SHP77 (cell line): ENCODE results near the gene AKR7A3.
"Not testable (repeated sequence)": the region's sequence is repeated elsewhere in the genome, so short reads cannot be mapped to it uniquely, and the experiment has no call there.

Experiments
- DNase-seq, 2 experiments: peaks; one replicate each; lab custom pipeline; 2025; lab: John Stamatoyannopoulos, UW

AKR7A3 gene

DNA sequence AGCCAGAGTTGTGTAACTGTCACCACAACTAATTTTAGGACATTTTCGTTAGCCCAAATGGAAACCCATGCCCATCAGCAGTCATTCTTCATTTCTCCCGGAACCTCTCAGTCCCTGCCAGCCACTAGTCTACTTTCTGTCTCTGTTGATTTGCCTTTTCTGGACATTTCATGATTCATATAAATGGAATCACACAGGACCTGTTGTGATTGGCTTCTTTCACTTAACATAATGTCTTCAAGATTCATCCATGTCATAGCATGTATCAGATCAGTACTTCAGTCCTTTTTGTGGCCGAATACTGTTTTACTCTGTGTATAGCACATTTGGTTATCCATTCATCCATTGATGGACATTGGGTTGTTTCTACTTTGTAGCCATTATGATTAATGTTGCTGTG, 30.6 kb upstream of the AKR7A3 start:
- no peak for DNase-seq

DNA sequence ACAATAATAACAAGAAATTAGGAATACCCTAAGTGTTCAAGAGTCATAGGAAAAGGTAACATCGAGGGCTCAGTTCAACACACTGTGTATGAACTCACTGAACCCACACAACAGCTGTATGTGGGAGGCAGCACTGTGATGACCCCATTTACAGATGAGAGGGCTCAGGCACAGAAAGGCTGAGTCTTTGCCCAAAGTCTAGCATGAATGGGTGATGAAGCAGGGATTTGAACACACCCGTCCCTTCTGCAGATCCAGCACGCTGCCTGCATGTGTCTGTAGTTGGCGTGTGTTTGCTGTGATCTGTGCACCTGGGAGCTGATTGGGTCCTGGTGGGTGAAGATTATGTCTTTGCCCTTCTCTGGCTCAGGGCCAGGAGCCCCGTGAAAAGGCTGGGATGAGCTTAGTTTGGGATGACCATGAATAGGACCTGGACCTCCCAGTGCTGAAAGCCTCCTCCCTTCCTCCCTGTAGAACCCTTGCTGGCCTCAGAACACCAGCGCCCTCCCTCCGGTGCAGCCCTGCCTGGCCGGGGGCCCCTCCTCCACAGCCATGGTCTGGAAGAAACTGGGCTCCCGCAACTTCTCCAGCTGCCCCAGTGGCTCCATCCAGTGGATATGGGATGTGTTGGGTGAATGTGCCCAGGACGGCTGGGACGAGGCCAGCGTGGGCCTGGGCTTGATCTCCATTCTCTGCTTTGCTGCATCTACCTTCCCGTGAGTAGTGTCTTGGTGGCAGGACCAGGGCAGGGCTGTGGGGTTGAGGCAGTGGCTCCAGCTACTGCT, 28.7 kb upstream of the AKR7A3 start:
- no peak for DNase-seq

- no peak for DNase-seq
These were observed 27.0 kb upstream of the AKR7A3 start for GRCh38 chr1:19315378-19316198.

- no peak for DNase-seq
These were observed 25.7 kb upstream of the AKR7A3 start for GRCh38 chr1:19313961-19314882.

GRCh38 chr1:19313636-19313959, 25.0 kb upstream of the AKR7A3 start:
- DNase-seq = no peak

- no peak for DNase-seq
These were observed 24.4 kb upstream of the AKR7A3 start for GRCh38 chr1:19312782-19313635.

DNA sequence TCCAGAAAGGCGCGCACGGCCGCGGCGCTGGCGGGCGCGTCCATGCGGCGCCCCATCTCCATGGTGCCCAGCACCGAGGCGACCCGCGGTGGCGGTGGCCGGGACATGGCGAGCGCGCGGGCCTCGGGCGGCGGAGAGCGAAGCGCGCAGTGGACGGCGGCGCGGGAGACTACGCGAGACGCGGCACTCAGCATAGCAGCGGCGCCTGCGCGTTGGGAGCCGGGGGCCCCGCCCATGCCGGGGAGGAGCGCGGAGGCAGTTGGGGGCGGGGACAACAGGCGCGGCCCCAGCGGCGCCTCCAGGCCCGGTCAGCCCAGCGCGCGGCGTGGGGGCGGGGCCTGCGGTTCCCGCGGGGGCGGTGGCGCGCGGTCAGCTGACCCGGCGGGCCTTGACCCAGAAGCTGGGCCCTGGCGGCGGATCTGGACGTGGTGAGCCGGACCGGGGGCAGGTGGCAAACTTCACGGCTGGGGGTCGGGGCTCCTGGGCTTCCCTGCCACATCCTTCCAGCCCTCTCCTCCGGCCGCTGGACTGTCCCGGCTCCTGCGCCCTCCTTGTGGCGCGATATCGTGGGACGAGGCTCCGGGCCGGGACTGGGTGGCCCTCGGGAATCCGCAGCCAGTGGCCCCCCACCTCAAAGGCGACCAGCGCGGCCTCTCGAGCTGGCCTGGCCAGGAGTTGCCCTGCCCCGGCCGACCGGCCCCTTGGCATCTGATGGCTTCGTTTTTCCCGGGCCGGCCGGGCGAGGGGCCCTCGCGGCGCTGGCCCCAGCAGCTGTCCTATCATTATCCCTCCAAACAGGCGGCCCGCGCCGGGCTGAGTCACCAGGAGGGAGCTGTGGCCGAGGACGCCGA, 23.6 kb upstream of the AKR7A3 start, which contains the start of the genes AKR7A2 and SLC66A1:
TSS of gene AKR7A2 (minus strand) at position 214 of the 851 bp plus-strand sequence. CDS start at position 194, 20 bp downstream.
TSS of gene SLC66A1 (plus strand) at position 396 of the 851 bp plus-strand sequence. CDS start 5,352 bp downstream, outside the sequence.
- peak; percentile 75 to 82 for DNase-seq

DNA sequence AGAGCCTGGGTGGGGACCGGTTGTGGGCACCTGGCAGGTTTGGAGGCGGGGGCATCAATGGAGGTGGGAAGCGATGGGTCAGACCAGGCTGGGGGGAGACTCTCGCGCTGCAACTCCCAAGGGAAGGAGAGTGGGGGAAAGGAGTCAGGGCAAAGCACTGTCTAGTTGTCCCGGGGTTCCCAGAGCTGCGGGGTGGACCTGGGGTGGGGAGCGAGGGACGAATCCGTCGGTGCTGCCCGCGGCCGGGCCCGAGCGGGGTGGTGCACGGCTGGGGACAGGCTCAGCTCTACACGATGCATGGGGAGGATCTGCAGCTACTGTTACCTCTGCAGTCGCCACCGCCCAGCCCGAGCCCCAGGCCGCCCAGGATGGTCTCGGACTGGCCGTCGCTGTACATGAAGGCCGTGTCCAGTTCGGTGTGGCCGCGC, 22.9 kb upstream of the AKR7A3 start:
- no peak for DNase-seq

- DNase-seq = no peak
These were observed 22.3 kb upstream of the AKR7A3 start for GRCh38 chr1:19310720-19311502.

DNA sequence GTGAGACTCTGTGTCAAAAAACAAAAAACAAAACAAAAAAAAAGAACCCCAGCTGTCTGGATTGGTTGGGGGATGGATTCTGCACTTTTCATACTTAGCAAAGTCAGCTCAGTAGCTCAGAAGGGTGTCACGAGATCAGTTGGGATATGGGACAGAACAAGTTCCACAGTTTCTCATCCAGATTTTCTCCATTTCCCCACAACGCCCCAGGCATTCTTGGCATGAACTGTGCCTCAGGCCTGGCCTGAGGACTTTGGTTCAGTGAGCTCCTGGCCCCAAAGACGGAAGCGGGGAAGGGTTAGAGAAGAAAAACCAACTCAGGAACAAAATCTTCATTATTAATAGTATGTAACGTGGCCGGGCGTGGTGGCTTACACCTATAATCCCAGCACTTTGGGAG, 21.5 kb upstream of the AKR7A3 start:
- DNase-seq = no peak

DNA sequence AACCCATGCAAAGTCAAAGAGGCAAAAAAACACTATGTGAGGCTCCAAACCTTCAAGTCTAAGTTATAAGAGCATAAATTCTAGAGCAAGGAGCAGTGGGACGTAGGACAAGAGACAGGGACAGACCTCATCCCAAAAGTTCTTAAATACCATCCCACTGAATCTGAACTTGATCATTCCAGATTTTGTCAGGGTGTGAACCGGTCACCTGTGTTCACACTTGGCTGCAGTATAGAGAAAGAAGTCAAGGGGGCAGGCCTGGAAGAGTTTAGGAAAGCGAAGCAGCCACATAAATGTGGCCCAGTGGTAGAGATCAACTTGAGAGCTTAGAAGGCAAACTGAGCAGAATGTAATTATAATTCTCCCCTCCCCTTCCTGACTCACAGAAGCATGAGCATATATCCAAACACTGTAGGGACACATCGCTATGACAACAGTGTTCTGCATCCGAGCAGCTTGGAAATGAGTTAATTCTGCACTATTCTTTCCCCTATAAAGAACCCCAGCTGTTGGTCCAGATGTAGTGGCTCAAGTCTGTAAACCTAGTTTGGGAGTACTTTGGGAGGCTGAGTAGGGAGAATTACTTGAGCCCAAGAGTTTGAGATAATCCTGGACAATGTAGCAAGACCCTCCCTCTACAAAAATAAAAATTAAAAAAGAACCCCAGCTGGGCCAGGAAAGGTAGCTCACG, 20.7 kb upstream of the AKR7A3 start:
- no peak for DNase-seq

DNA sequence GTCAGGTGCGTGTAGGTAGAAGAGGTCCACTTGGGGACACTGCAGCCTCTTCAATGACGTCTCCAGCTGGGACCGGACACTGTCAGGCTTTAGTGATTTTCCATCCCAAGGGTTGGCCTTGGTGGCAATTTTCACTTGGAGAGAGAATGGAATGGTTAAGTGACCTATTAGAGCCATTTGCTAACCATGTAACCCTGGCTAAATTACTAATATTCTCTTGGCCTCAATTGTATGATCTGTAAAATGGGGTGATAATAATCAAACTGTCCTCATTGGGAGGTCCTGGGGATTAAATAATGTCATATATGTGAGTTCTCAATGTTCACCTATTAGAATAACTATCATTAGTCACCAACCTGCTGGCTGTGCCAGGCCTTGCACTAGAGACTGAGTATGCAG, 19.9 kb upstream of the AKR7A3 start:
- DNase-seq = no peak

GRCh38 chr1:19307794-19308508, 19.4 kb upstream of the AKR7A3 start:
- DNase-seq = no peak

DNA sequence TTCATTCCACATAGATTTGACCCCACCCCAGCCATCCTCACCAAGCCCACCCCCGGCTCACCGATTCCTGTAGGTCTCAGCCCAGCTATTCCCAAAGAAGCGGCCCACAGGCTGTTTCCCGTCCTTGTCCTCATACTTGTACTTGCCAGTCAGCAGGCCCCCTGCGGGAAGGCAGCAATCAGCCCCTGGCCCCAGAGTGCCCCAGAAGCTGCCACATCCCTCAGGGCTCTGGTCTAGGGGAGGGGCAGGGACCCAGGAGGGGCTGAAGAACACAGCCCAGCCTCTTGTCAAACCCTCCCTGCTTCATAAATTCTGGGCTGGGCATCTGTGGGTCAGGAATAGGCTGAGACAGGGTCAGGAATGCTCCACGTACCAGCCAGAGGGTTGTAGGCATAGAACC, 18.4 kb upstream of the AKR7A3 start:
- DNase-seq = no peak

- no peak for DNase-seq
These were observed 17.3 kb upstream of the AKR7A3 start for GRCh38 chr1:19305880-19306279.

DNA sequence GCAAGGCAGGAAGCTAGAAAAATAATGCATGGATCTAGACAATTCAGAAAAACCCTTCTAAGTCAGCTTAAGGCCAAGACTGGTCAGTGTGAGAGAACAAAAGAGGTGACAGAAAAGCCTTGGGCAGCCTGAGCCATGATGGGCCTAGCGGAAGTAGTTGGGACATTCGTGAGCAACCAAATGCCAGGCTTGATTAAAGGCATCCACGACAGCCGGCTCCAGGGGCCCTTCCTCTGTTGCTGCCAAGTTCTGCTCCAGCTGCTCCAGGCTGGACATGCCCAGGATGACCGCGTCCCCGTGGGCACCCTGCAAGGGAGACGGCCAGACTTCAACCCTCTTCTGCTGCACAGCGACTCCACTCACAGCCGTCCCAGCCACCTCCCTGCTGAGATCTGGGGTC, 15.5 kb upstream of the AKR7A3 start:
- DNase-seq = not testable (repeated sequence)

GRCh38 chr1:19300211-19300610, 11.6 kb upstream of the AKR7A3 start:
- DNase-seq = peak; percentile 31 to 34

GRCh38 chr1:19294638-19295037, 6.1 kb upstream of the AKR7A3 start:
- no peak for DNase-seq
